Spinal cord (tissue), 10 donors: ENCODE data around the gene RORC. TPM values are rescaled to one million over a fixed set of nuclear protein-coding genes. Genes with fewer than 3 reads are reported as not detected.
"Not testable (repeated sequence)": the region's sequence is repeated elsewhere in the genome, so short reads cannot be mapped to it uniquely, and the experiment has no call there.

ENCODE experiments used
- DNase-seq, 6 donors: peaks; one replicate each; pipeline versions ENCODE4 v3.0.0 to v3.0.0-alpha.2; 2013 to 2015; ENCODE audit warnings: low spot score in 6 of 6, low read depth in 4 of 6
- H3K27ac ChIP-seq: one replicate; pipeline ENCODE4 v1.5.1; 2013; ENCODE audit warnings: low read depth, low read length, control low read depth
- H3K27me3 ChIP-seq: one replicate; pipeline ENCODE4 v1.6.1; 2013; ENCODE audit warnings: low read length; ENCODE audit not compliant: control insufficient read depth, insufficient read depth
- H3K36me3 ChIP-seq: one replicate; pipeline ENCODE4 v1.6.1; 2013; ENCODE audit warnings: low read length; ENCODE audit not compliant: control insufficient read depth, insufficient read depth
- H3K4me1 ChIP-seq: one replicate; pipeline ENCODE4 v1.6.1; 2013; ENCODE audit warnings: low read length; ENCODE audit not compliant: control insufficient read depth, insufficient read depth
- H3K4me3 ChIP-seq: one replicate; pipeline ENCODE4 v1.5.1; 2013; ENCODE audit warnings: low read depth, low read length, control low read depth
- H3K9me3 ChIP-seq: one replicate; pipeline ENCODE4 v1.6.1; 2013; ENCODE audit warnings: low read length; ENCODE audit not compliant: control insufficient read depth, insufficient read depth
- WGBS: methylation state at CpG from one replicate; pipeline ENCODE4 v1.1.5; 2013; ENCODE audit warnings: missing lambda C conversion rate; ENCODE audit not compliant: insufficient coverage; 5-methylcytosine and 5-hydroxymethylcytosine counted together
- polyA plus RNA-seq, 2 donors: library from polyadenylated mRNA; unstranded; fragments of 120-200 nt; gene quantifications; one replicate each; pipeline ENCODE4 v1.2.1, GENCODE V29; 2013; ENCODE audit not compliant: insufficient read length in 2 of 2
- total RNA-seq, 2 donors: library from RNA; depleted of rRNA in 1 of 2; stranded (reverse); fragments of 120-200 nt in 1 of 2; fragments of >200 nt in 1 of 2; gene quantifications; one replicate each; pipeline versions ENCODE4 v1.2.3 to v1.2.4, GENCODE V29; 2013 to 2014
- donor health status: healthy.

Gene RORC
- total and polyA plus RNA-seq, 4 donors = 0.15 to 0.44 (median 0.17) TPM; not detected in 1

DNA sequence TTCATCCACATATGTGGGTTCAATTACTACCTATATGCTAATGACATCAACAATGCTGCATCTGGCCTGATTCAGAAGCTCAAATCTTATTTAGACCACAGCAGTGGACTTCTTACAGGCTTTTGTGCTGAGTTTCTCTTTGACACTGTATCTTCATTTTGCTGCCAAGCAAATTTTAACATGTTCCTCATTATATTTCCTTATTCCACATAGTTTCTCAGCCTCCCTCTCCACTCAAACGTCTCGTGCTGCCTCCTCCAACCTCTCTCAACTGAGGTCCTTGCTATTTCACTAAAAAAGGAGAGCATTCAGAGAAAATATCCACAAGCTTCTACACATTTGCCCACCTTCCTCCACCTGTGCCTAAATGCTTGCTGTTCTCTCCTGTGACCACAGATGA, 47.8 kb downstream of the RORC start:
- 94% methylated on average over 2 of the region's 2 CpGs for WGBS
- DNase-seq = no peak
- H3K4me1 ChIP-seq = no peaks in the 10 kb centered on the region
- no peak overlapping the region for H3K27ac ChIP-seq
- H3K9me3 ChIP-seq = no peaks in the 10 kb centered on the region
- no peak overlapping the region for H3K4me3 ChIP-seq
- H3K27me3 ChIP-seq = no peaks in the 10 kb centered on the region
- peaks cover 3% of the 10 kb centered on the region for H3K36me3 ChIP-seq

GRCh38 chr1:151782741-151783140, 48.9 kb downstream of the RORC start:
- Histone ChIP-seq H3K9me3 (no peaks in the 10 kb centered on the region), H3K27me3 (no peaks in the 10 kb centered on the region), H3K36me3 (peaks cover 7% of the 10 kb centered on the region), H3K4me1 (no peaks in the 10 kb centered on the region), H3K4me3 (no peak overlapping the region), H3K27ac (no peak overlapping the region)
- WGBS = 83% methylated on average over 2 of the region's 3 CpGs
- no peak for DNase-seq

- not testable (repeated sequence) for H3K4me3 ChIP-seq, DNase-seq, H3K4me1 ChIP-seq, H3K36me3 ChIP-seq, H3K27ac ChIP-seq, H3K27me3 ChIP-seq, H3K9me3 ChIP-seq
- WGBS = 90% methylated on average over 5 of the region's 5 CpGs
Observed at GRCh38 chr1:151782026-151782425, 49.6 kb downstream of the RORC start.

- H3K27me3 ChIP-seq, H3K27ac ChIP-seq, DNase-seq, H3K4me3 ChIP-seq, H3K4me1 ChIP-seq, H3K9me3 ChIP-seq: not testable (repeated sequence)
- peaks cover 14% of the 10 kb centered on the region for H3K36me3 ChIP-seq
- 98% methylated on average over 4 of the region's 5 CpGs for WGBS
Observed at GRCh38 chr1:151780736-151781135, 50.9 kb downstream of the RORC start.

- Histone ChIP-seq H3K27ac (no peak overlapping the region), H3K4me1 (no peaks in the 10 kb centered on the region), H3K4me3 (no peak overlapping the region), H3K36me3 (peaks cover 14% of the 10 kb centered on the region), H3K9me3 (no peaks in the 10 kb centered on the region), H3K27me3 (no peaks in the 10 kb centered on the region)
- no peak for DNase-seq
- 86% methylated on average over 2 of the region's 4 CpGs for WGBS
Observed at GRCh38 chr1:151779852-151780251, 51.8 kb downstream of the RORC start.

DNA sequence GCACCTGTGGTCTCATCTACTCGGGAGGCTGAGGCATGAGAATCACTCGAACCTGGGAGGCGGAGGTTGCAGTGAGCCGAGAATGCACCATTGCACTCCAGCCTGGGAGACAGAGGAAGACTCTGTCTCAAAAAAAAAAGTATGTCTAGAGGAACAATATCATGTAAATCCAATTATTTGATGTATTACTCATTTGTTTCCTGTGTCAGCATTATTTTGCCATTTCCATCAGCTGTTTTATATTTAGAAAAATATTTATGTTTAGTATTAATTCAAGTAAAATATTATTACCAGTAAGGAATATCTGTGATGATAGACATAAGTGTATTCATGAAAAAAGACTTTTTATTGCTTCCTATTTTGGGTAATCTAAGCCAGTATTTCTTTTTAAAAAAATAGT, 54.3 kb downstream of the RORC start:
- Histone ChIP-seq H3K4me3 (no peak overlapping the region), H3K9me3 (no peaks in the 10 kb centered on the region), H3K36me3 (peaks cover 17% of the 10 kb centered on the region), H3K27ac (no peak overlapping the region), H3K27me3 (no peaks in the 10 kb centered on the region), H3K4me1 (no peaks in the 10 kb centered on the region)
- WGBS = 100% methylated on average over 1 of the region's 4 CpGs
- no peak for DNase-seq

DNA sequence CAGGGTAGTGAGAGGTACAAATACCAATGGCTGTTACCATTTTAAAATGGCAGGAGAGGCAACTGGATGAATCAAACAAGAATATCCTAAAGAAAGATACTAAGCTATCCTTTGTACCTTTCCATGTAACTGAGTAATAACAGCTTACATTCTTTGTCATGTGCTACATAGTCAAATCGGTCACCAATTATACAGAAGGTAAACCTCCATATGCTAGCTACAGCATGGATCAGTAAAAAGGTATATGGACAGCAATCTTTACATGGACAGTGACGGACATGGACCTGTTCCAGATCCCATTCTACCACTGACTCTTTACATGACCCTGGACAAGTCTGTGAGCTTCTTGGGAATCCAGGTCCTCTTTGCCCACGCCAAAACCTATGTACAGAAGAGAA, 54.9 kb downstream of the RORC start:
- Histone ChIP-seq H3K9me3 (no peaks in the 10 kb centered on the region), H3K4me1 (no peaks in the 10 kb centered on the region), H3K27ac (no peak overlapping the region), H3K36me3 (peaks cover 17% of the 10 kb centered on the region), H3K27me3 (no peaks in the 10 kb centered on the region), H3K4me3 (no peak overlapping the region)
- DNase-seq = no peak
- WGBS = no CpG with 5 or more reads among the region's 3 CpGs

DNA sequence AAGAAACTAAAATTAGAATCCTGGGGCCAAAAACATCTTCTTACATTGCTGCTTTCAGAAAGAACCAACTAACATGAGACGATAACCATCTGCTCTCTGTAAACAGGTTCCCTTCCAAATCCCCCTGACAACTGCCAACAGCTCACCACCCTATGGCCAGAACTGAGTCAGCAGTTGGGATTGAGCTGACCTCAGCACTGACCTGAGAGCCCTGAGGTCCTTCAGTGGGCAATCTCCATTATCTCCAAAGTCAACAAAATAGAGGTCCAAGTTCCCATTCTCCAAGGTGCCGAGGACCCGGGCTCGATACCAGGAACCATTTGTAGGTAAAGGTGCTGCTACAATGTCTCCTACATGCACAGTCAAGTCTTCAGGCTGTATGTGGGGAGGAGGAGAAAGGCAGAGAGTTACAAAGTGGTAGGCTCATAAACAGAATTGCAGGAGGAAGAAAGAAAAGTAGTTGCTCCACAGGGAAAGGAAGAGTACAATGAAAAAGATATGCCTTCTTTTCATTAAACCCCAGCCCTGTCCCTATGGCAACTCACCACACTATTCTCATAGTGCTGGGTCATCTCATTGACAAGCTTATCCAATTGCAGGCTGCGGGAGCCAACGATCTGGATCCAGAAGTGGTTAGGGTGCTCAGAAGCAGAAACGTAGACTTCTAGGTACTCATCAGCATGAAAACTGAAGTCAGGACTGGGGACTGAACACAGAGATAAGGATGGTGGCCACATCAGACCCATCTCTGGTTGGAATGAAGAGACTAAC, 55.5 kb downstream of the RORC start:
- Histone ChIP-seq H3K4me1 (no peaks in the 10 kb centered on the region), H3K36me3 (peaks cover 17% of the 10 kb centered on the region), H3K27ac (no peak overlapping the region), H3K27me3 (no peaks in the 10 kb centered on the region), H3K4me3 (no peak overlapping the region), H3K9me3 (no peaks in the 10 kb centered on the region)
- WGBS = 91% methylated on average over 4 of the region's 7 CpGs
- no peak for DNase-seq

DNA sequence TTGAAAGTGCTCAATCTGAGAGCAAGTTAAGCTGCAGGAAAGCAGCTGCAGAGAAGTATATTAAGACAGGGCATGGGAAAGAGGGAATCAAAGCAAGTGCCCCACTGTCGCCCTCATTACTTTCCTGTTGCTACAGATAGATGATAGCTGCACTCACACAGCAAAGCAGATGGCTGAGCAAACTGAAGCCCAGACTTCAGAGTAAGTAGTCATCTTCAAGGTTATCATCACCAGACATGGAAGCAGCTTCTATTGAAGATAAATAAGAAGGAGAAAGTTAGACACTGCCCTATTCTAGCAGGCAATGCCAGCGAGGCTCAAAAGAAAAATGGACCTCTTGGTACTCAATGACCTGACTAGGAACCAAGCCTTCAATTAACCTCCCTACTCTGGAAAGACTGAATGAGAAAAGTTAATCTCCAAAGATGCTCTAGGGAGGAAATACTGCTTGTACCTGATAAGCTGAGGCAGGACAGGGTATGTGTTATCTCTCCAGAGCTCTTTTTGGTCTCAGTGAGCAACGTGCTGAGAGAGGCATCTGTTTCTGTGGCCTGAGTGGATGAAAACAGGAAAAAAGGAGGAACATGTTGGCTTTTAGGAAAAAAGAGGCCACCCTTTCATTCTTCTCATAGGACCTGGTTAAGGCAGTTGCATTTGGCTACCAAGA, 57.2 kb downstream of the RORC start:
- Histone ChIP-seq H3K9me3 (no peaks in the 10 kb centered on the region), H3K4me3 (no peak overlapping the region), H3K4me1 (no peaks in the 10 kb centered on the region), H3K36me3 (peaks cover 14% of the 10 kb centered on the region), H3K27ac (no peak overlapping the region), H3K27me3 (no peaks in the 10 kb centered on the region)
- DNase-seq = no peak
- 100% methylated on average over 1 of the region's 3 CpGs for WGBS

DNA sequence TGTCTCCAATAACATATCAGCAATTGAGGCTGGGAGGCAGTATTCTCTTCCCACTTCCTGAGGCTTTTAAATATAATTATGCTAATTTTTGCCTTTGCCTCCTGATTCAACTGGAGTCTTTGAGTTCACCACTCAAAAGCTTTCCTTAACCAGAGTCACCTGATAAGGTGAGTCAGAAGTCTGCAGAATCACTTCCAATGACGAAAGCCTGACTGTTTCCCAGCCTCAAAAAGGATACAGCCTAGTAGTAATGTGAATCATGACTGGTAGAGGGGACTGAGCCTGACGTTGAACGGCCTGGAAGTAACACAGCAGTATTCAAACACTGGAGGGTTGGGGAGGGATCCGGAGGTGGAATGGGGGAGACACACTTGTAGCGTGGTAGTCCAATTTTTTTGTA, 57.9 kb downstream of the RORC start:
- H3K9me3 ChIP-seq = no peaks in the 10 kb centered on the region
- no peak overlapping the region for H3K27ac ChIP-seq
- DNase-seq = no peak
- H3K4me3 ChIP-seq = no peak overlapping the region
- no peaks in the 10 kb centered on the region for H3K27me3 ChIP-seq
- H3K36me3 ChIP-seq = peaks cover 12% of the 10 kb centered on the region
- H3K4me1 ChIP-seq = no peaks in the 10 kb centered on the region
- 89% methylated on average over 3 of the region's 5 CpGs for WGBS
